SH-SY5Y (cell line): ENCODE measurements around the gene RNU6-1.

Experiments
- GATA2 ChIP-seq: IDR thresholded peaks from 2 replicates; pipeline ENCODE4 v1.6.1; 2011; ENCODE audit warnings: mild to moderate bottlenecking, low read depth, low read length
- GATA3 ChIP-seq: IDR thresholded peaks from 2 replicates; pipeline ENCODE4 v1.6.1; 2011; ENCODE audit warnings: low read depth, mild to moderate bottlenecking, low read length, moderate library complexity

- TF ChIP-seq GATA2 (no peak), GATA3 (no peak)
Observed at GRCh38 chr15:67884514-67885174, 44.8 kb upstream of the RNU6-1 start.
